CD4-positive, CD25-positive, alpha-beta regulatory T cell (primary cell): ENCODE measurements around the gene ZBTB7A. TPM values are rescaled to one million over a fixed set of nuclear protein-coding genes. Genes with fewer than 3 reads are reported as not detected.

Experiments used
- ATAC-seq, 2 donors: fragments of 150-1000 bp; cut with Tn5 transposase; one replicate each; pipeline ENCODE4 v1.10.0; 2021; ENCODE audit warnings: low read depth in 2 of 2, moderate number of reproducible peaks in 2 of 2, moderate library complexity in 1 of 2
- DNase-seq, 3 donors: peaks; one replicate each; pipeline versions ENCODE4 v3.0.0 to v3.0.0-alpha.2; 2012 to 2022; ENCODE audit warnings: mixed read lengths in 1 of 3
- H3K27ac ChIP-seq: one replicate; pipeline ENCODE4 v1.7.0; 2013; ENCODE audit warnings: mild to moderate bottlenecking, low read length; ENCODE audit not compliant: insufficient read depth, poor library complexity, severe bottlenecking
- H3K27me3 ChIP-seq: one replicate; pipeline ENCODE4 v1.7.0; 2013; ENCODE audit warnings: low read length; ENCODE audit not compliant: control insufficient read depth, insufficient read depth
- H3K36me3 ChIP-seq: one replicate; pipeline ENCODE4 v1.7.0; 2013; ENCODE audit warnings: mild to moderate bottlenecking, low read length, moderate library complexity; ENCODE audit not compliant: control insufficient read depth, insufficient read depth
- H3K4me1 ChIP-seq: 2 replicates; pipeline ENCODE4 v1.7.0; 2013; ENCODE audit warnings: mild to moderate bottlenecking, low read length; ENCODE audit not compliant: insufficient read depth, control insufficient read depth, poor library complexity, severe bottlenecking
- H3K4me3 ChIP-seq: one replicate; pipeline ENCODE4 v1.7.0; 2013; ENCODE audit warnings: low read depth, mild to moderate bottlenecking, low read length, moderate library complexity
- H3K9me3 ChIP-seq, 2 experiments: 1 replicate in 1 of 2; 2 replicates in 1 of 2; pipeline ENCODE4 v1.7.0; 2013; ENCODE audit warnings: low read length in 2 of 2, mild to moderate bottlenecking in 1 of 2, moderate library complexity in 1 of 2; ENCODE audit not compliant: control insufficient read depth in 2 of 2
- H3K27ac Mint-ChIP-seq, 3 donors: one replicate each; pipeline ENCODE4 v1.8.0; 2020 to 2022; ENCODE audit warnings: mild to moderate bottlenecking in 3 of 3, mixed read lengths in 3 of 3, moderate library complexity in 2 of 3
- H3K27me3 Mint-ChIP-seq: one replicate; pipeline ENCODE4 v1.8.0; 2022; ENCODE audit warnings: mild to moderate bottlenecking, mixed read lengths
- H3K36me3 Mint-ChIP-seq: one replicate; pipeline ENCODE4 v1.8.0; 2020; ENCODE audit warnings: mixed read lengths
- H3K4me1 Mint-ChIP-seq, 4 donors: one replicate each; pipeline ENCODE4 v1.8.0; 2020 to 2022; ENCODE audit warnings: mixed read lengths in 4 of 4, mild to moderate bottlenecking in 1 of 4
- H3K4me3 Mint-ChIP-seq, 4 donors: one replicate each; pipeline ENCODE4 v1.8.0; 2020 to 2022; ENCODE audit warnings: mild to moderate bottlenecking in 4 of 4, mixed read lengths in 4 of 4, moderate library complexity in 3 of 4
- H3K9me3 Mint-ChIP-seq, 7 donors: one replicate each; pipeline ENCODE4 v1.8.0; 2020 to 2022; ENCODE audit warnings: mixed read lengths in 7 of 7, mild to moderate bottlenecking in 3 of 7, moderate library complexity in 2 of 7
- polyA plus RNA-seq, 4 donors: library from polyadenylated mRNA; unstranded; fragments of 300-500 nt; fragmentation: Illumina TruSeq; gene quantifications; one replicate each; pipeline ENCODE4 v1.2.3, GENCODE V29; 2021
- total RNA-seq: library from RNA; stranded (reverse); gene quantifications from one replicate; pipeline ENCODE4 v1.2.3, GENCODE V29; 2022

ZBTB7A gene
- total and polyA plus RNA-seq, 5 donors from 2014 or later: 19.6 to 50.5 (median 26.8) TPM

GRCh38 chr19:4034048-4035017, 32.4 kb downstream of the ZBTB7A start:
- H3K36me3 Mint-ChIP-seq: no peaks in the 10 kb centered on the region
- no peaks in the 10 kb centered on the region for H3K9me3 ChIP-seq
- H3K27ac ChIP-seq: no peak overlapping the region
- no peaks in the 10 kb centered on the region for H3K27me3 Mint-ChIP-seq
- no peaks in the 10 kb centered on the region for H3K4me1 Mint-ChIP-seq
- DNase-seq (no peak), ATAC-seq (no peak)
- peaks cover 0 to 2% (median 0%) of the 10 kb centered on the region in 7 donors for H3K9me3 Mint-ChIP-seq
- peak overlapping the region in 1 of 4 donors; percentile 48 for H3K4me3 Mint-ChIP-seq
- H3K27ac Mint-ChIP-seq: no peak overlapping the region
- no peaks in the 10 kb centered on the region for H3K27me3 ChIP-seq
- H3K4me3 ChIP-seq: no peak overlapping the region
- H3K4me1 ChIP-seq: no peaks in the 10 kb centered on the region
- peaks cover 20% of the 10 kb centered on the region for H3K36me3 ChIP-seq

- Mint-ChIP-seq H3K27me3 (no peaks in the 10 kb centered on the region), H3K9me3 (peaks cover 0 to 2% (median 0%) of the 10 kb centered on the region in 7 donors), H3K36me3 (no peaks in the 10 kb centered on the region), H3K27ac (no peak overlapping the region), H3K4me1 (no peaks in the 10 kb centered on the region), H3K4me3 (no peak overlapping the region)
- Histone ChIP-seq H3K36me3 (peaks cover 20% of the 10 kb centered on the region), H3K4me1 (no peaks in the 10 kb centered on the region), H3K27me3 (no peaks in the 10 kb centered on the region), H3K9me3 (no peaks in the 10 kb centered on the region), H3K27ac (no peak overlapping the region), H3K4me3 (no peak overlapping the region)
- ATAC-seq (no peak), DNase-seq (no peak)
These were observed 33.4 kb downstream of the ZBTB7A start for GRCh38 chr19:4033028-4033956.

GRCh38 chr19:4032436-4032835, 34.3 kb downstream of the ZBTB7A start:
- Mint-ChIP-seq H3K36me3 (no peaks in the 10 kb centered on the region), H3K4me3 (no peak overlapping the region), H3K27ac (no peak overlapping the region), H3K9me3 (peaks cover 0 to 2% (median 0%) of the 10 kb centered on the region in 7 donors), H3K4me1 (no peaks in the 10 kb centered on the region), H3K27me3 (no peaks in the 10 kb centered on the region)
- Histone ChIP-seq H3K4me1 (no peaks in the 10 kb centered on the region), H3K9me3 (no peaks in the 10 kb centered on the region), H3K4me3 (no peak overlapping the region), H3K27ac (no peak overlapping the region), H3K27me3 (no peaks in the 10 kb centered on the region), H3K36me3 (peaks cover 20% of the 10 kb centered on the region)
- DNase-seq: no peak
- ATAC-seq: no peak

- peaks cover 0 to 2% (median 0%) of the 10 kb centered on the region in 7 donors for H3K9me3 Mint-ChIP-seq
- peaks cover 4% of the 10 kb centered on the region for H3K36me3 Mint-ChIP-seq
- H3K36me3 ChIP-seq: peaks cover 20% of the 10 kb centered on the region
- no peak overlapping the region for H3K27ac ChIP-seq
- H3K27me3 ChIP-seq: no peaks in the 10 kb centered on the region
- H3K4me1 ChIP-seq: no peaks in the 10 kb centered on the region
- H3K4me1 Mint-ChIP-seq: no peaks in the 10 kb centered on the region
- H3K9me3 ChIP-seq: no peaks in the 10 kb centered on the region
- H3K4me3 ChIP-seq: no peak overlapping the region
- no peaks in the 10 kb centered on the region for H3K27me3 Mint-ChIP-seq
- DNase-seq (no peak), ATAC-seq (no peak)
- H3K4me3 Mint-ChIP-seq: no peak overlapping the region
- no peak overlapping the region for H3K27ac Mint-ChIP-seq
These were observed 35.3 kb downstream of the ZBTB7A start for GRCh38 chr19:4031420-4031819.

GRCh38 chr19:4030981-4031380, 35.7 kb downstream of the ZBTB7A start:
- Histone ChIP-seq H3K36me3 (peaks cover 20% of the 10 kb centered on the region), H3K9me3 (no peaks in the 10 kb centered on the region), H3K27ac (no peak overlapping the region), H3K4me1 (no peaks in the 10 kb centered on the region), H3K27me3 (no peaks in the 10 kb centered on the region), H3K4me3 (no peak overlapping the region)
- H3K27ac Mint-ChIP-seq: no peak overlapping the region
- H3K4me3 Mint-ChIP-seq: no peak overlapping the region
- H3K9me3 Mint-ChIP-seq: peaks cover 0 to 2% (median 0%) of the 10 kb centered on the region in 7 donors
- no peak for ATAC-seq
- H3K36me3 Mint-ChIP-seq: peaks cover 4% of the 10 kb centered on the region
- no peaks in the 10 kb centered on the region for H3K4me1 Mint-ChIP-seq
- DNase-seq: no peak
- no peaks in the 10 kb centered on the region for H3K27me3 Mint-ChIP-seq

GRCh38 chr19:4030552-4030951, 36.1 kb downstream of the ZBTB7A start:
- H3K27me3 ChIP-seq: no peaks in the 10 kb centered on the region

GRCh38 chr19:4029247-4029614, 37.5 kb downstream of the ZBTB7A start:
- H3K4me1 ChIP-seq: no peaks in the 10 kb centered on the region
- ATAC-seq: no peak
- no peak for DNase-seq
- H3K36me3 ChIP-seq: peaks cover 12% of the 10 kb centered on the region
- Mint-ChIP-seq H3K4me3 (no peak overlapping the region), H3K27ac (no peak overlapping the region), H3K9me3 (peaks cover 0 to 2% (median 0%) of the 10 kb centered on the region in 7 donors), H3K27me3 (no peaks in the 10 kb centered on the region), H3K36me3 (peaks cover 7% of the 10 kb centered on the region), H3K4me1 (no peaks in the 10 kb centered on the region)
- H3K9me3 ChIP-seq: no peaks in the 10 kb centered on the region
- no peak overlapping the region for H3K4me3 ChIP-seq
- H3K27me3 ChIP-seq: no peaks in the 10 kb centered on the region
- H3K27ac ChIP-seq: no peak overlapping the region

More at GRCh38 chr19:4030552-4030951, 36.1 kb downstream of the ZBTB7A start:
- Histone ChIP-seq H3K4me1 (no peaks in the 10 kb centered on the region), H3K4me3 (no peak overlapping the region), H3K36me3 (peaks cover 15% of the 10 kb centered on the region), H3K27ac (no peak overlapping the region), H3K9me3 (no peaks in the 10 kb centered on the region)
- Mint-ChIP-seq H3K4me3 (no peak overlapping the region), H3K4me1 (no peaks in the 10 kb centered on the region), H3K27me3 (no peaks in the 10 kb centered on the region), H3K9me3 (peaks cover 0 to 2% (median 0%) of the 10 kb centered on the region in 7 donors), H3K36me3 (peaks cover 4% of the 10 kb centered on the region), H3K27ac (no peak overlapping the region)
- DNase-seq (no peak), ATAC-seq (no peak)
